Measurements from ENCODE around the gene BMPER.
A peak's percentile ranks its signal among the peaks of the same experiment; 100 is the strongest.

BMPER gene

GRCh38 chr7:33926535-33926934 lies 21.2 kb downstream of the BMPER start:
- DNase-seq: no peak

- no peak for DNase-seq
Measured at GRCh38 chr7:33928986-33929385, 23.6 kb downstream of the BMPER start.

- no peak for DNase-seq
Measured at GRCh38 chr7:33932221-33932620, 26.9 kb downstream of the BMPER start.

DNA sequence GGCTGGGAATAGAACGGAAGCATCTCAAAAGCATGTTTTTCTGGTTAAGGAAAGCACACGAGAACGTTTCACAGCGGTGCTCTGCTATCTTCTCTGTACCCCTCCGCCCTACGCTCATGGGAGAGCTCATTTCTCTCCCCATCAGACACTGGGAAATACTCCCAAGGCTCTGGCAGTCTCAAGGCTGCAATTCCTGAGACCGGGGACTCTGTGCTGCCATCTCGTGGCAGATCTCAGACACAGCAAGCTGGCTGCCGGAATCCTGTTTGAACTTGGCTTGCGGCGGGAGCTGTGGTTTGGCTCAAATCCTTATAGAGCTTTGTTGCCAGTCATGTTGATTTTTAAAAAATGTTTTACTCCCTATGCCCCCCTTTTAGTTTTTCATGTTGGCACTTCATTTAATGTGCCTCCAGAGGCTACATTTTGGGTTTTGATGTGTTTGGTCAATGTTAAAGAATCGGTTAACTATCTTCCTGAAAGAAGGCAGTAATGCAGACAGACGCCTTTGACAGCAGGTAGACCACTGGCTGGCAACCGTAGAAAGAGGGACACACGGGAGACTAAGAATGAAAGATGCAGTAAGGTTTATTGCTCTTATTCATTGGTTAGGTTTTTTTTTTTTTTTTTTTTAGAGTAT lies 27.6 kb downstream of the BMPER start:
- DNase-seq: peak; percentile 74

DNA sequence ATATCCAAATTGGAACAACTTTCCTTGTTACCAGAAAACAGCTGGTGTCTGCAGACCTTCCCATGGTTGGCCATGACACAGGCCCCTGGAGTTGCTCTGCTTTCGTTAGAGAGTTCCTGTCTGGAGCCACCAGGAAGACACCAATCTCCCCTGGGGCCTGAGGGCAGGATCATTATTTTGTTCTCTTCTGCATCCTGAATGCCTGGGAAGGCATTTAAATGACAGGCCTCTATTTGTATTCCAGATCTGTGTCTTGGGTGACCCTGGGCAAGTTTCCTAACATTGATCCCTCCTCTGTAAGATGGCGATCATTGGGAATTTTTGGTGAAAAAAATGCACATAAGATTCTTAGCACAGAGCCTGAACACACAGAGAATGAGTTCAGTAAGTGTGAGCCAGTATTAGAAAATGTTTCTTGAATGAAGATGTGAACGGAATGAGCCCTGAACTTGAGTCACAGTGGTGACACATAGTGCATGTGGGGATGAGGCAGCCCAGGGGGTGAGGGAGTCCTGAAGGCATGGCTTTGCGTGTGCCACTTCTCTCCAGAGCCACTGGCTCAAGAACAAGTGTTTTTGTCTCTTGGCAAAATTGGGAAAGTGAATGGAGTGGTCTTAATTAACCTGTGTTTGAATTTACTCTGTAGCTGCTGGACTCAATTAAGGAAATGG lies 28.4 kb downstream of the BMPER start:
- no peak for DNase-seq

DNA sequence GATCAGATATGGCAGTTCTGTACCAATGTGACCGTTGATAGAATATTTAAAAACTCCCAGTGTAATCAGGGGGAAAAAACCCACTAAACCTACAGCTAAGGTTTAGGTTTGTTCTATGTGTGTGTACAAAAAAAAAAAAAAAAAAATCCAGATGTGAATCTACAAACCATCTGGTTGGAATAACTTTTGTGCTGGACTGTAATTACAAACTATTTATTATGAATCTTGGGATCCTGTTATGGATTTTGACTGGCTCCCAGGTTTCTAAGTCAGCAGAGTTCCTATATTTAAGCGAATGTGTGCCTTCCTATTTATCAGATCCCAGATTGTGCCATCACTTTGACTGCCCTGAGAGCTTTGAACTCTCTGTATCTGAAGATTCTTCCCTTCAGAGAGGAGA lies 29.1 kb downstream of the BMPER start:
- no peak for DNase-seq

DNA sequence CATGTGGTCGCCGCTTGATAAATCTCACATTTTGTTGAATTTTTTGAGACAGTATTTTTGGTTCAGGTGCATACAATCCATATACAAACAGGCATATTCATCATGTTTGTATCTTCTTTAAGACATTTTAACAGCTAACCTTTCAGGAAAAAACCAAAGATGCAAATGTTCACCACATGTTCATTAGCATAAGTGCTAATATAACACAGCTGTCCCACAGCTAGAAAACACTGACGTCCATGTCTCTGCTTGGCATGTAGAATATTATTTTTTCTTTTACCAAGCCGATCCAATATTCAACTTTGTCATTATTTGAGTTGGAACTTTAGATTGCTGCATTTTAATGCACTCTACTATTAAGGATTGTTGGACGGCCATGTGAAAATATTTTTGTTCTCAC lies 31.2 kb downstream of the BMPER start:
- DNase-seq: no peak

- no peak for DNase-seq
Measured at GRCh38 chr7:33937871-33938270, 32.5 kb downstream of the BMPER start.

GRCh38 chr7:33939121-33939520 lies 33.8 kb downstream of the BMPER start:
- DNase-seq: no peak

DNA sequence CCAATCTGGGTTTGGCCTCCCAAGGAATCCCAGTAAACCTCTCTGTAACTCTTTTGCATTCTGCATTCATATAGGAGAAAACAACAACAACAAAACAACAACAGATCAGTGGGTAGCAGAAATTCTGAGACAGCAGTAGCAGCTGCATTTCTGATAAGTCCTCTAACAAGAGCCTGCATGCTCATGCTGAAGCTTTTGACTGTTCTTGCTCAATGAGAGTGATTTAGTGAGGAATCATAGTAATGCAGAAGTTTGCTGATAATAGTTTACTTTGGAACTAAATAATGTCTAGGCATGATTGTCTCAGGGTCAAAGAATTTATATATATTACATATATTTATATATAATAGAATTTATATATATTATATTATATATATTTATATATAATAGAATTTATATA lies 35.2 kb downstream of the BMPER start:
- no peak for DNase-seq

DNA sequence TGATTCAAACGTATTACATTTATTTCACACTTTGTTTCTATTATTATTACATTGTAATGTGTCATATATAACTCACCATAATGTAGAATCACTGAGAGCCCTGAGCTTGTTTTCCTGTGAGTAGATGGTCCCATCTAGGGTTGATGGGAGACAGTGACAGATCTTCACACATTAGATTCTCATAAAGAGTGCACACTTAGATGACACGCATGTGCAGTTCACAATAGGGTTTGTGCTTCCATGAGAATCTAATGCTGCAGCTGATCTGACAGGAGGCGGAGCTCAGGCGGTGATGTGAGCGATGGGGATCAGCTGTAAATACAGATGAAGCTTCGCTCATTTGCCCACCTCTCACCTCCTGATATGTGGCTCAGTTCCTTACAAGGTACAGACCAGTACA lies 36.1 kb downstream of the BMPER start:
- no peak for DNase-seq

DNA sequence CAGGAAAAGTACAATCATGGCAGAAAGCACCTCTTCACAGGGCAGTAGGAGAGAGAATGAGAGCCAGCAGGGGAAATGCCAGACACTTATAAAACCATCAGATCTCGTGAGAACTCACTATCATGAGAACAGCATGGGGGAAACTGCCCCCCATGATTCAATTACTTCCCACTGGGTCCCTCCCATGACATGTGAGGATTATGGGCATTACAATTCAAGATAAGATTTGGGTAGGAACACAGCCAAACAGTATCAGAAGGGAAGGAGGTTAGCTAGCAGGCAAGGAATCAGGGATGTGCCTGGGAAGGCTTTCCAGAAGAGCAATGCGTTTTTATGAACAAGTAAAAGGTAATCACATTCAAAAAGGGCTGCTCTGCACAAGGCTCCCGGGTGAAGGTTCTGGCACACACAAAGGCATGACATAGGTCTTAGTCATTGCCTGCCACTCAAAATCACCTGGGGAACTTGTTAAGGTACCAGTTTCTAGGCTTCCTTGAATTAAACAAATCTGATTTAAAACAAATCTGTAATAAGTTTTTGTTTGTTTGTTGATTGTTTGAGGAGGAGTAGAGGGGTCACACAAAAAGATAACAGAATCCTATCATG lies 40.9 kb downstream of the BMPER start:
- no peak for DNase-seq

DNA sequence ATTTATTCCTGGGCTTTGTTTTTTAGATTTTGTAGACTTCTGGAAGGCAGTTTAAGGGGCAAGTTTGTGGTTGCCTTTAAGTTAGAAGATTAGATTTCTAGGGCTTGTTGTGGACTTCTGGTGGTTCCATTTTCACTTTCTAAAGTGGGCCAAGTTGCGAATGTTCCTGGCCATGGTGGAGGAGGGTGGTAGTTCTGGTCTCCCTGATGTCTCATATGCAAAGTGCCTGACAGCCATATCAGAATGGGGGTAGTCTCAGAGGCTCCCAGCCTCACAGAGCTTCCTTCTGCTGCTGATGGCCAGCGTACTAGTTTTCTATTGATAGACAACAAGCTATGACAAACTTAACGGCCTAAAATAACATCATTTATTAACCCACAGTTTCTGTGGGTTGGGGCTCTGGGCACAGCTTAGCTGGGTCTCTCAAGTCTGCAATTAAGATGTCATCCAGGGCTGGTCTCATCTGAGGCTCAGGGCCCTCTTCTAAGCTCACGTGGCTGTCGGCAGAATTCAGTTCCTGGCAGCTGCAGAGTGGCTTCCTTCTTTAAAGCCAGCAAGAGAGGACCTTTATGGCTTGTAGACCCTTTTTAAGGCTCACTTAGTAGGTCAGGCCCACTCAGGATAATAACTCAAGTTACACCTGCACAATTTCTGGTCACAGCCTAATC lies 44.8 kb downstream of the BMPER start:
- DNase-seq: no peak

- no peak for DNase-seq
Measured at GRCh38 chr7:33952824-33953223, 47.5 kb downstream of the BMPER start.

DNA sequence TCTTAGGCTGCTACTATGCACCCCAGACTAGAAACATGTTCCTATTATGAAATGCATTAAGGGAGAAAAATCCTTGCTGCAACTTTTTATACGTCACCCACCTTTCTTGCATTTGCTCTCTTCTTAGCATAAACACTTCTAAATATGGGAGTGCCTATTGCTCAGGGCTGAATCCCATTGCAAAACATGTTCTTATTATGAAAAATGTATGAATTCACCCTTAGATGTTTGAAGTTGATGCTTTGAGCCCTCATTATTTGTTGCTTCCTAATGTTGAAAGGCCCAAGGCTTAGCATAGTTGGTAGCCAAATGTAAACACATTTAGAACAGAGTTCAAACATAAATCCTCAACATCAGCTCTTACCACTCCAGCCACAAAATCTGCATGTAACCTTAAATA lies 52.8 kb downstream of the BMPER start:
- DNase-seq: no peak

DNA sequence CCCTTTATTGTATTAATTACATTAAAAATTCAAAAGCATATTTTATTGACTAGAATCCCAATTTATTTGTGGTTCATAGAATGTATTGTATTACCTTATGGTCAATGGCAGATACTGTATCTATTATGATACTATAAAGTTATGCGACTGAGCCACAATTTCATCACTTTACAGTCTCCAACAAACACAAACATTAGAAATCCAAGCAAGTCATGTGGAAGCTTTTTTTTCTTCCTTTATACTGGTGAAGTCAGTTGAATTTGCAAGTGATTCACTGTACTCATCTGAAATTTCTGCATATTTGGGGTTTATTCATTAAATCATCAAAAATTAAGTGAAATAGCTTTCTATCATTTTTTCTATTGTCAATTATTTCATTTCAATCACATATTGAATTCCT lies 54.3 kb downstream of the BMPER start:
- no peak for DNase-seq

- no peak for DNase-seq
Measured at GRCh38 chr7:33961948-33962347, 56.6 kb downstream of the BMPER start.

DNA sequence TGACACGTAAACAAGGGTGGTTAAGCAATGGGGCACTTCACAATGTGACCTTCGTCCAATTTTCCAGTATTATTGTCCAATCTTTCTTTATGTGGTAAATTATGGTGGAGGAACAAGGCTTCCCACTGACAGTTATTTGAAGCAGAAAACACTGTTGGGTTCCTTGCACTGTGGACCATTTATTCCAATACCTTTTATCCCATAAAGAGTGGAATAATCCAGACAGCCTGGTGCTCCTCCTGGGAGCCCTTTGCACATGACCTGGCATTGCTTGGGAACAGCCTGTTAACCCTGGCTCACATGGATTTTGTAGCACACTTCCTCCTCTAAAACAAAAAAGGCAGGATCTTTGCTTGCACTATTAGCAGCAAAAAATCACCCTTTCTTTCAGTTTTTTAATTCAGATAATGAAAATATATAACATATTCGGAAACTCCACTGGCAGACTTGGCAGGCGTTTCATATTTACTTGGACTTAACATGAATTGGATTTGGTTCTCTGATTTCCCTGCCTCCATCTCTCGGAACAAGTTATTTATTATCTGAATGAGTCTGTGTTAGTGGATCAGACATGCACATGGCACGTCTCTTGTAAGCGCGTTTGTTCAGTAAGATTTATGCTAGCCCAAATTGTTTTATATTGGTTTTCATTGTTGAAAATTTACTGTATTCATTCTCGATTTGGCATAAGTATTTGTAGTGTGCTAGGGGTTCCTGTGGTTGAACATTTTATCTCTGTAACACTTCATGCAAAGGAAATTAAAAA lies 59.3 kb downstream of the BMPER start:
- no peak for DNase-seq

GRCh38 chr7:33965183-33965744 lies 59.9 kb downstream of the BMPER start:
- no peak for DNase-seq

DNA sequence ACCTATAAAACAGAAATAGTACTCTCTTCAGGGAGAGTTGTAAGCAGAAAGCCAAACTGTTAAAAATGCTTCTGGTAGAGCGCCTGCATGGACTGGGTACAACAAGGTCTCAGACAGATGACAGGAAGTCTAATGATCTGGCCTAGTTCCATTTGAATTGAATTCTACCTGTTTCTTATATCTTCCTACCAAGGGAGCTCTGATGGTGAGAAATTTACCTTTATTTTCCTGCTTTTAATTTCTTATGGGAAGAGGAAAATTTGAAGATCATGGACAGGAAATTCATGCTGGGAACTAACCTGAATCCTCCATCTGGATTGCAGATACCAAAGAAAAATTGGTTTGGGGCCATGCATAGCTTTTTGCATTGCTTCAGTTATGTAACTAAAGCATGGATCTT lies 63.3 kb downstream of the BMPER start:
- no peak for DNase-seq

- DNase-seq: no peak
Measured at GRCh38 chr7:33970536-33970935, 65.2 kb downstream of the BMPER start.

DNA sequence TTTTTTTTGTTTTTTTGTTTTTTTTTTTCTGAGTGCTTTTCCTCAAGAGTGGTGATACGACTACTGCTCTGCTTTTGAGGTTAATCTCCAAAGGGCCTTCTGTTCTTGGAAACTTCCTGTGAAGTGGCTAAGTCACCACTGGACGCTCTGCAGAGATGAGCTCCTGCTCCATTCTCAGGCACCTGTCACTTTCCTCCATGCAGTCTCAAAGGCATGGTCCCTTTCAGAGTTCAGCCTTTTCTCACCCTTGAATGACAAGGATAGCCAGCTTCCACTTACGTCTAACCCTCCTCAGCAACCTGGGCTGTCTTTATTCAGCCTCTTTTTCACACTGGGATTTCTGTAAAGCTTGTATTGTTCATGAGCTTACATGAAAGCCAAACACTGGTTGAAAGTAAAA lies 65.8 kb downstream of the BMPER start:
- DNase-seq: no peak

Data from GOT3 (cell line).